ENCODE measurements around the gene SCYGR3. TPM values are rescaled to one million over a fixed set of nuclear protein-coding genes. Genes with fewer than 3 reads are reported as not detected.

The SCYGR3 gene, protein sequence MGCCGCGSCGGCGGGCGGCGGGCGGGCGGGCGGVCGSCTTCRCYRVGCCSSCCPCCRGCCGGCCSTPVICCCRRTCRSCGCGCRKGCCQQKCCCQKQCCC
- total RNA-seq = not detected in 2 replicates

GRCh38 chr2:227614740-227615139 lies at the start of gene SCYGR3:
Gene SCYGR3, minus strand, starts transcription at chr2:227614840. Its CDS starts 0 bp downstream, at chr2:227614840.

DNA sequence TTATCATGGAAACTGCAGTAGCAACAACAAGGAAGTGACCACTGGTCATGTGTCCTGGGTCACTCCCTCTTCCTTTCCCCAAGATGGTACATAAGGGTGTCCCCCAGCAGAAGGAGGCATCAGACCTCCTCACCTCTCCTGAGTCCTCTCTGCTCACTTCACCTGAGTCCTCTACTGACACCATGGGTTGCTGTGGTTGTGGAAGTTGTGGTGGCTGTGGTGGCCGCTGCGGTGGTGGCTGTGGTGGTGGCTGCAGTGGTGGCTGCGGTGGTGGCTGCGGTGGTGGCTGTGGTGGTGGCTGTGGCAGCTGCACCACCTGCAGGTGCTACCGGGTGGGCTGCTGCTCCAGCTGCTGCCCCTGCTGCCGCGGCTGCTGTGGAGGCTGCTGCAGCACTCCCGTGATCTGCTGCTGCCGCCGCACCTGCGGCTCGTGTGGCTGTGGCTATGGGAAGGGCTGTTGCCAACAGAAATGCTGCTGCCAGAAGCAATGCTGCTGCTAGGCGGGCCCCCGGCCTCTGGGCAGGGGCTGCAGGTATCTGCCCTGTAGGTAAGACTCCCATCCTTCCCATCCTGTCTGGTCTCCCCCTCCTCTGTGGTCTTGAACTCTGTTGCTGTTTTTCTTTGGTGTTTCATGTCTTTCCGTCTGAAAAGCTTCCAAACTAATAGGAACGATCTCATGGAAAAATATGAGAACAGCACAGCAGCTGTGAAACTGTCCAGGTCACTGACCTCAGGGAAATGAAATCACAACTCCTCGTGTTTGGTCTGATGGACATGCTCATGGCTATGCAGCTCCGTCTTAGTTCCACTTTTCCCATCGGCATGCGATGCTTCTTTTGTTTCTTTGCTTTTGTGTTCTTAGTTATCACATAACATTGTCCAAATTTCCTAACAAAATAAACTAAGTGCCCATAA lies 2.9 kb upstream of the SCYGR3 start, which contains the start of gene SCYGR4:
Gene SCYGR4 (plus strand): TSS at position 183 of the 915 bp plus-strand sequence. CDS start 0 bp downstream, at position 183.

DNA sequence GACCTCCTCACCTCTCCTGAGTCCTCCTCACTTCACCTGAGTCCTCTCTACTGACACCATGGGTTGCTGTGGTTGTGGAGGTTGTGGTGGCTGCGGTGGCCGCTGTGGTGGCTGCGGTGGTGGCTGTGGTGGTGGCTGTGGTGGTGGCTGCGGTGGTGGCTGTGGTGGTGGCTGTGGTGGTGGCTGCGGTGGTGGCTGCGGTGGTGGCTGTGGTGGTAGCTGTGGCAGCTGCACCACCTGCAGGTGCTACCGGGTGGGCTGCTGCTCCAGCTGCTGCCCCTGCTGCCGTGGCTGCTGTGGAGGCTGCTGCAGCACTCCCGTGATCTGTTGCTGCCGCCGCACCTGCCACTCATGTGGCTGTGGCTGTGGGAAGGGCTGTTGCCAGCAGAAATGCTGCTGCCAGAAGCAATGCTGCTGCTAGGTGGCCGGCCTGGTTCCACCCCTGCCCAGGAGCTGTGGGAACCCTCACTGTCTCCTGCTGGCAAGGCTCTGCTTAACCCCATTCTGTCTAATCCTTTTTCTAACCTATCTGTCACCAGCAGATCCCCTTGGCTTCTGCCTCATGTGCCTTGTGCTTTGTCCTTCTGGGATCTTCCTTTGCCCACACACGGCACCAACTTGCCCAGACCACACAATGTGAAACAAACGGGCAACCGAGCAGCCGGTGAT lies 15.7 kb downstream of the SCYGR3 start, which contains the start of gene SCYGR2:
Gene SCYGR2 (plus strand): TSS at position 59 of the 669 bp plus-strand sequence. CDS start 0 bp downstream, at position 59.

Other genes starting within 250 kb of the SCYGR3 start
- gene TM4SF20, start 235.5 kb downstream of the SCYGR3 start, total RNA-seq = not detected in 2 replicates
- gene SCYGR1, start 226.9 kb downstream of the SCYGR3 start, total RNA-seq = not detected in 2 replicates
- 33.9 and 55.3 TPM in 2 replicates for gene AGFG1, start 142.7 kb downstream of the SCYGR3 start, total RNA-seq
- not detected in 2 replicates for gene SCYGR2, start 15.9 kb downstream of the SCYGR3 start, total RNA-seq
- gene SCYGR4, start 2.7 kb upstream of the SCYGR3 start, total RNA-seq = not detected in 2 replicates
- not detected in 2 replicates for gene SCYGR5, start 52.0 kb upstream of the SCYGR3 start, total RNA-seq
- gene SLC19A3, start 103.2 kb upstream of the SCYGR3 start, total RNA-seq = 0.18 and 2.4 TPM in 2 replicates
- not detected in 2 replicates for gene SCYGR6, start 109.9 kb upstream of the SCYGR3 start, total RNA-seq
- not detected in 2 replicates for gene SCYGR7, start 113.5 kb upstream of the SCYGR3 start, total RNA-seq
- gene SCYGR8, start 131.1 kb upstream of the SCYGR3 start, total RNA-seq = not detected in 2 replicates
- 0.92 and 3.0 TPM in 2 replicates for gene CCL20, start 199.0 kb upstream of the SCYGR3 start, total RNA-seq